K562 (cell line): ENCODE results near the gene CD151. TPM values are rescaled to one million over a fixed set of nuclear protein-coding genes. Genes with fewer than 3 reads are reported as not detected.
A peak's percentile ranks its signal among the peaks of the same experiment; 100 is the strongest.

Source experiments
- HES1 ChIP-seq: fragments of 450-650 bp; IDR thresholded peaks from 2 replicates; pipeline ENCODE4 v1.6.1; 2016; ENCODE audit warnings: low read depth, mild to moderate bottlenecking, moderate library complexity
- NBN ChIP-seq: fragments of 450-650 bp; IDR thresholded peaks from 2 replicates; pipeline ENCODE4 v1.6.1; 2016; ENCODE audit warnings: low read depth, mild to moderate bottlenecking
- NR2F6 ChIP-seq: fragments of 450-650 bp; formaldehyde crosslinking; IDR thresholded peaks from 2 replicates; pipeline ENCODE4 v1.4.0; 2020; ENCODE audit warnings: mild to moderate bottlenecking
- PHB2 ChIP-seq: fragments of 450-650 bp; IDR thresholded peaks from 2 replicates; pipeline ENCODE4 v1.6.1; 2017; ENCODE audit warnings: low read depth
- PHTF2 ChIP-seq: fragments of 250-450 bp; sonication (Bioruptor Pico); IDR thresholded peaks from 2 replicates; pipeline ENCODE4 v1.5.0; 2021; ENCODE audit warnings: mild to moderate bottlenecking
- RREB1 ChIP-seq: fragments of 250-450 bp; sonication (Bioruptor Pico); IDR thresholded peaks from 2 replicates; pipeline ENCODE4 v1.4.0; 2020
- SFPQ ChIP-seq: fragments of 200-400 bp; formaldehyde crosslinking; IDR thresholded peaks from 2 replicates; pipeline ENCODE4 v1.6.1; 2017; ENCODE audit warnings: mild to moderate bottlenecking, low read depth, low read length, moderate library complexity
- TEAD1 ChIP-seq, 2 experiments: fragments of 450-650 bp in 1 of 2; sonication (generic) in 1 of 2; formaldehyde crosslinking; IDR thresholded peaks; 2 replicates each; pipeline versions ENCODE4 v1.4.0 to v1.8.0; 2020 to 2022; ENCODE audit warnings: mild to moderate bottlenecking in 2 of 2, missing genetic modification reagents in 1 of 2
- THAP12 ChIP-seq: fragments of 250-450 bp; sonication (Bioruptor Pico); IDR thresholded peaks from 2 replicates; pipeline ENCODE4 v1.9.0; 2021; ENCODE audit warnings: mild to moderate bottlenecking, inconsistent platforms
- ZFP91 ChIP-seq: sonication (generic); formaldehyde crosslinking; IDR thresholded peaks from 2 replicates; pipeline ENCODE4 v1.8.0; 2022; ENCODE audit warnings: mild to moderate bottlenecking, missing genetic modification reagents
- ZNF23 ChIP-seq: fragments of 250-450 bp; sonication (Bioruptor Pico); IDR thresholded peaks from 2 replicates; pipeline ENCODE4 v1.4.0; 2020; ENCODE audit warnings: mild to moderate bottlenecking
- ZNF239 ChIP-seq: fragments of 250-450 bp; sonication (Bioruptor Pico); IDR thresholded peaks from 2 replicates; pipeline ENCODE4 v1.4.0; 2020; ENCODE audit warnings: mild to moderate bottlenecking
- ZNF436 ChIP-seq: fragments of 250-450, 450-650 bp; sonication (Bioruptor Pico); formaldehyde crosslinking; IDR thresholded peaks from 2 replicates; pipeline ENCODE4 v1.7.0; 2020; ENCODE audit warnings: mild to moderate bottlenecking
- ZNF583 ChIP-seq: fragments of 250-450 bp; sonication (Bioruptor Pico); IDR thresholded peaks from 2 replicates; pipeline ENCODE4 v1.4.0; 2020
- ZNF778 ChIP-seq: fragments of 450-650 bp; formaldehyde crosslinking; IDR thresholded peaks from 2 replicates; pipeline ENCODE4 v1.4.0; 2020; ENCODE audit warnings: mild to moderate bottlenecking, moderate library complexity
- polyA plus RNA-seq, 8 experiments: library from polyadenylated mRNA; depleted of rRNA in 4 of 8; stranded (reverse) in 5 of 8; unstranded in 3 of 8; fragments of >200 nt; fragmentation: Nextera tagmentation in 2 of 8; fragmentation: Illumina TruSeq in 1 of 8; extraction: Ambion mirVana in 2 of 8; extraction: Trizol in 1 of 8; gene quantifications; 2 replicates each; pipeline versions ENCODE4 v1.2.1 to v1.2.3, GENCODE V29; 2011 to 2014; ENCODE audit warnings: inconsistent platforms in 1 of 8, missing spikeins in 1 of 8
- total RNA-seq, 7 experiments: library from RNA; depleted of rRNA in 6 of 7; stranded (reverse); fragments of >200 nt in 6 of 7; fragmentation: Illumina TruSeq in 2 of 7; extraction: Trizol in 2 of 7; gene quantifications; 2 replicates each; pipeline versions ENCODE4 v1.2.1 to v1.2.3, GENCODE V29; 2011 to 2021; ENCODE audit warnings: low replicate concordance in 1 of 7

Gene CD151
- total and polyA plus RNA-seq, 9 of the 15 experiments (the other 6 are each of a cell fraction or from before 2014, with no cell fraction given), result 2.3 to 187 (median 140) TPM

GRCh38 chr11:843818-844692 lies 11.3 kb downstream of the CD151 start (continued):
- TF ChIP-seq RREB1 (no peak), NR2F6 (CRISPR knock-in tag) (no peak), PHTF2 (CRISPR knock-in tag) (no peak), THAP12 (no peak), SFPQ (no peak), PHB2 (no peak), NBN (no peak), ZNF436 (CRISPR knock-in tag) (no peak), ZNF583 (CRISPR knock-in tag) (no peak), TEAD1 (CRISPR knock-in tag; IDR thresholded peaks at IDR 0.05) (peak in 1 of 2 experiments; percentile 91; a peak in 1 of 4 replicates), ZFP91 (CRISPR knock-in tag) (no peak), ZNF23 (CRISPR knock-in tag) (no peak), ZNF778 (no peak), HES1 (peak; percentile 75), ZNF239 (CRISPR knock-in tag) (no peak)
